ENCODE data around the gene MTM1. TPM values are rescaled to one million over a fixed set of nuclear protein-coding genes. Genes with fewer than 3 reads are reported as not detected.

Gene MTM1
- total RNA-seq, 4 donors from 2014 or later = 12.7 to 73.2 (median 44.7) TPM

DNA sequence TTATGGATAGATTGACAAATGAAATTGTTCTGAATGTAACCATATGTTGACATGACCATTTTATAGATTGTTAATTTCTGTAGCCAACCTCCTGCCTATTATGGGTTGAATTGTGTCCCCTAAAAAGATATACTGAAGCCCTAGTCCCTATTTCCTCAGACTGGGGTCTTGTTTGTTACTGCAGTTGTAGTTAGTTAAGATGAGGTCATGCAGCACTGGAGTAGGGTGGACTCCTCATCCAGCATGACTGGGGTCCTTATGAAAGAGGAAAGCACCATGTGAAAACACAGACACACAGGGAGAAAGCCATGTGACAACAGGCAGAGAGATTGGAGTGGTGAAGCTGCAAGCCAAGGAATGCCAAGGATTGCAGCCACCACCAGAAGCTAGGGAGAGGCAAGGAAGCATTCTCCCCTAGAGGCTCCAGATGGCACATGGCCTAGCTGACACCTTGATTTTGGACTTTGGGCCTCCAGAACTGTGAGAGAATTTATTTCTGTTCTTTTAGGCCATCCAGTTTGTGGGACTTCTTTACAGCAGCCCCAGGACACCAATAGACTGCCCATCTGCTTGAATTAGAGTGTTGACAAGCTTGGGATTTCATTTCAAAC, 14.0 kb downstream of the MTM1 start:
- no peaks in the 10 kb centered on the region for H3K36me3 ChIP-seq
- H3K4me3 ChIP-seq = no peak overlapping the region
- no peak for DNase-seq
- H3K4me1 ChIP-seq = peaks cover 0 to 15% (median 5%) of the 10 kb centered on the region in 4 donors
- no peak overlapping the region for H3K27ac ChIP-seq
- intact Hi-C loops (cut with DNase I; ENCODE audit: low total_unique reads) (no loop called here), in situ Hi-C loops (cut with MboI; ENCODE audit: low pct_ligation_motif_present in 1 of 4, low pct_unique_long_range_greater_than_20kb in 1 of 4, low sequenced_read_pairs in 3 of 4) (no loop called here)
- no peak for TF ChIP-seq POLR2A (IDR thresholded peaks at IDR 0.05)
- no peak for TF ChIP-seq POLR2AphosphoS5 (IDR thresholded peaks at IDR 0.05)
- TF ChIP-seq, protein P1, sequence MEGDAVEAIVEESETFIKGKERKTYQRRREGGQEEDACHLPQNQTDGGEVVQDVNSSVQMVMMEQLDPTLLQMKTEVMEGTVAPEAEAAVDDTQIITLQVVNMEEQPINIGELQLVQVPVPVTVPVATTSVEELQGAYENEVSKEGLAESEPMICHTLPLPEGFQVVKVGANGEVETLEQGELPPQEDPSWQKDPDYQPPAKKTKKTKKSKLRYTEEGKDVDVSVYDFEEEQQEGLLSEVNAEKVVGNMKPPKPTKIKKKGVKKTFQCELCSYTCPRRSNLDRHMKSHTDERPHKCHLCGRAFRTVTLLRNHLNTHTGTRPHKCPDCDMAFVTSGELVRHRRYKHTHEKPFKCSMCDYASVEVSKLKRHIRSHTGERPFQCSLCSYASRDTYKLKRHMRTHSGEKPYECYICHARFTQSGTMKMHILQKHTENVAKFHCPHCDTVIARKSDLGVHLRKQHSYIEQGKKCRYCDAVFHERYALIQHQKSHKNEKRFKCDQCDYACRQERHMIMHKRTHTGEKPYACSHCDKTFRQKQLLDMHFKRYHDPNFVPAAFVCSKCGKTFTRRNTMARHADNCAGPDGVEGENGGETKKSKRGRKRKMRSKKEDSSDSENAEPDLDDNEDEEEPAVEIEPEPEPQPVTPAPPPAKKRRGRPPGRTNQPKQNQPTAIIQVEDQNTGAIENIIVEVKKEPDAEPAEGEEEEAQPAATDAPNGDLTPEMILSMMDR (IDR thresholded peaks at IDR 0.05) = no peak
- TF ChIP-seq EP300 (IDR thresholded peaks at IDR 0.05; ENCODE audit: low read depth) = no peak
- no peaks in the 10 kb centered on the region for H3K27me3 ChIP-seq
- H3K9me3 ChIP-seq = no peaks in the 10 kb centered on the region

DNA sequence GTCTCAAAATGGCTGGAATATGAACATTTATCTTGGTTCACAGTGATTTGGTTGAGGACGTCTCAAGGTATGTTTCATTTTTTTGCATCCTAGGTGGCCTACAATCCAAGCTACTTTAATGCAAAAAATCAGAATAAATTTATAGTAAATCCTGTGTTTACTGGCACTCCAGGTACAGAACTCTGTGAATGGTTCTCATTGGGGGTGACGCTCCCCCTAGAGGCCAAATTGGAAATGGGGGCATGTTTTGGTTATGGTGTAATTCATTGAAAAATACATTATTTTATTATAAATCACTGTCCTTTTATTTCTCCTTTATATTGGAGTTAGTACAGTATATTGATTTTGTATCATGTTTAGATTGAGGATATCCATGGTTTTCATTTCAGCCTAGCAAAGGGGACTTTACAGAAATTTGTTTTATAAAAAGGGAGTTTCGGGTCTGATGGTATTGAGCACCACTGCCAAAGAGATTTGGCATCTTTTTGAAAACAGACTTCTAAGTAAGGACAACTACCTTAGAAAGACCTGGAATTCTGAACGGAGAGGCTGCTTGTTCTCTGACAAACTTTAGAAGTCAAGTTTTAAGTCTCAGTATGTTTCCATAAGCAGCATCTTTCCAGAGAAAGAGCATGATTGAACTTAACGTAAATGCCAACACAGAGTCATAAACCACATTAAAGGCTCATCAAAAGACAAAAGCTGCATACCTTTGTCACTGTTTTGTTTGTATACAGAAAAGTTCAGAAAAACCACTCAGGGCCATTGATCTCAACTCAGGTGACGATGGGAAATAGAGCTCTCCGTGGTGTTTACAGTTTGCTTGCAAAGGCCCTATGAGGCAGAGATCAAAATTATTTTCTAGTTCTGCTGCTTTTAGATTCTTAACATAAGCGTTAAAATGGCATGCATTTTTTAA, 19.4 kb downstream of the MTM1 start:
- Histone ChIP-seq H3K27me3 (no peaks in the 10 kb centered on the region), H3K36me3 (no peaks in the 10 kb centered on the region), H3K4me1 (peaks cover 0 to 4% (median 0%) of the 10 kb centered on the region in 4 donors), H3K4me3 (no peak overlapping the region), H3K27ac (no peak overlapping the region), H3K9me3 (no peaks in the 10 kb centered on the region)
- TF ChIP-seq EP300 (IDR thresholded peaks at IDR 0.05; ENCODE audit: low read depth) (no peak), POLR2A (IDR thresholded peaks at IDR 0.05) (no peak), POLR2AphosphoS5 (IDR thresholded peaks at IDR 0.05) (no peak)
- TF ChIP-seq, protein P1 (IDR thresholded peaks at IDR 0.05) = peak in 4 of 5 experiments; percentile 32 to 57 (median 44)
- DNase-seq = no peak
- 62 to 87% methylated on average over 4 to 8 of the region's 8 CpGs for WGBS, 2 donors (ENCODE audit: low coverage in 1 of 2)
- in situ Hi-C loops (cut with MboI; ENCODE audit: low pct_ligation_motif_present in 1 of 4, low pct_unique_long_range_greater_than_20kb in 1 of 4, low sequenced_read_pairs in 3 of 4) = no loop called here
- intact Hi-C loops (cut with DNase I; ENCODE audit: low total_unique reads) = no loop called here

DNA sequence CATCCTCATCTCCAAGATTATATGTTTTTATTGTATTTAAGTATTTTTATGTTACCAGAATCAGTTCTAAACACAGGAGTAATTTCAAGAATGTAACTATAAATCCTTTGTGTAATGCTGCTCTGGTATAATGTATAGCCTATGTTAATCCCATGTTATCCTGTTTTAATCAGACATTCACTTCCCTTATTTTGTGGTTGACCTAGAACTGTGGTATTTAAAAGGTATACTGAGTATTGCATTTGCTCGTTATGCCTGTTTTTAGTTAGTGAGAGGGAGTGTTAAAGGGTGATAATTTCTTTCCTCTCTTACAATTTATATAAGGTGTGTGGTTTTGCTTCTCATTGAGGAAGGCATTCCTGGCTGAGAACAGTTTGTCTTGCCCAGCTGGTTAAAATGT, 26.2 kb downstream of the MTM1 start:
- no peak overlapping the region for H3K27ac ChIP-seq
- H3K9me3 ChIP-seq = no peaks in the 10 kb centered on the region
- in situ Hi-C loops (cut with MboI; ENCODE audit: low pct_ligation_motif_present in 1 of 4, low pct_unique_long_range_greater_than_20kb in 1 of 4, low sequenced_read_pairs in 3 of 4) = no loop called here
- H3K4me3 ChIP-seq = no peak overlapping the region
- TF ChIP-seq, protein P1 (IDR thresholded peaks at IDR 0.05) = no peak
- no peak for TF ChIP-seq EP300 (IDR thresholded peaks at IDR 0.05; ENCODE audit: low read depth)
- TF ChIP-seq POLR2AphosphoS5 (IDR thresholded peaks at IDR 0.05) = no peak
- no peak for TF ChIP-seq POLR2A (IDR thresholded peaks at IDR 0.05)
- H3K36me3 ChIP-seq = no peaks in the 10 kb centered on the region
- no peaks in the 10 kb centered on the region for H3K27me3 ChIP-seq
- DNase-seq = no peak
- 55% methylated on average over 1 of the region's 1 CpG; no CpG with 5 or more reads in 1 of the 2 donors for WGBS, 2 donors (ENCODE audit: low coverage in 1 of 2)
- intact Hi-C loops (cut with DNase I; ENCODE audit: low total_unique reads) = no loop called here
- no peaks in the 10 kb centered on the region for H3K4me1 ChIP-seq

DNA sequence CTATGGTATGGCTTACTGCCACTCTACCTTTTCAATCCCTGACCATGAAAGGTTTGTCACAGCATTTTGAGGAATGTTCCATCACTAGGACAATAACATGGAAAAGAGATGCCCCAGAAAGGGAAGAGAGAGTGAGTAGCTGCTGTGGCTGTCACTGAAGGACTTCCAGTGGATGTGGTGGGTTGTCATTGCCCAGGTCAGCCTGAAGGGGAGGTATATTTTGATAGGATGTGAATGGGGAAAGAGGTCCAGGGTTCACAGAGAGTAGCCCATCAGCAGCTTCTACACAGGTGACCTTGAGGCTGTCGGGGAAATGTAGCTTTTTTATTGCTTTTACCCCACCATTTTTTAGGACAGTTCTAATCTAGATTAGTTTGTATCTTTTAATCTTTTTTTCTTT, 30.8 kb downstream of the MTM1 start:
- H3K4me3 ChIP-seq = no peak overlapping the region
- H3K36me3 ChIP-seq = no peaks in the 10 kb centered on the region
- TF ChIP-seq POLR2AphosphoS5 (IDR thresholded peaks at IDR 0.05) (no peak), EP300 (IDR thresholded peaks at IDR 0.05; ENCODE audit: low read depth) (no peak), POLR2A (IDR thresholded peaks at IDR 0.05) (no peak)
- TF ChIP-seq, protein P1 (IDR thresholded peaks at IDR 0.05) = no peak
- DNase-seq = no peak
- H3K9me3 ChIP-seq = no peaks in the 10 kb centered on the region
- H3K4me1 ChIP-seq = no peaks in the 10 kb centered on the region
- no peak overlapping the region for H3K27ac ChIP-seq
- intact Hi-C loops (cut with DNase I; ENCODE audit: low total_unique reads) (no loop called here), in situ Hi-C loops (cut with MboI; ENCODE audit: low pct_ligation_motif_present in 1 of 4, low pct_unique_long_range_greater_than_20kb in 1 of 4, low sequenced_read_pairs in 3 of 4) (no loop called here)
- H3K27me3 ChIP-seq = no peaks in the 10 kb centered on the region
- 54% methylated on average over 1 of the region's 1 CpG; no CpG with 5 or more reads in 1 of the 2 donors for WGBS, 2 donors (ENCODE audit: low coverage in 1 of 2)
